GM12878 (cell line): Measurements from ENCODE around the gene SAMD4A. TPM values are rescaled to one million over a fixed set of nuclear protein-coding genes. Genes with fewer than 3 reads are reported as not detected.

Experiments
- ATAC-seq: fragments of 200-7000 bp; cut with Tn5 transposase; 3 replicates; pipeline ENCODE4 v1.9.1; 2020; ENCODE audit warnings: mild to moderate bottlenecking, moderate library complexity
- BruUV-seq: library from RNA; stranded (reverse); fragments of 400-500 nt; replicated peaks from 2 replicates; lab custom pipeline; 2021; lab: Mats Ljungman, UMichigan
- CTCF ChIA-PET: fragments of 300-600 bp; sonication (Branson Sonifier 250); formaldehyde crosslinking; extraction: SDS; loops from one replicate; lab custom pipeline; 2021; ENCODE audit warnings: inconsistent platforms; lab: Yijun Ruan, JAX
- POLR2A ChIA-PET: fragments of 350-600 bp; formaldehyde crosslinking; extraction: SDS; loops from one replicate; lab custom pipeline; 2021; ENCODE audit warnings: inconsistent platforms; lab: Charles Lee
- RAD21 ChIA-PET: fragments of 300-600 bp; sonication (Branson Sonifier 250); formaldehyde crosslinking; loops from one replicate; lab custom pipeline; 2023; ENCODE audit warnings: antibody characterized with exemption; ENCODE audit not compliant: unreplicated experiment; lab: Charles Lee
- SMC1A ChIA-PET: fragments of 300-600 bp; sonication (Branson Sonifier 250); formaldehyde crosslinking; loops from one replicate; lab custom pipeline; 2023; ENCODE audit not compliant: unreplicated experiment, uncharacterized antibody; lab: Charles Lee
- DNase-seq: peaks from one replicate; pipeline ENCODE4 v3.0.0-alpha.2; 2011; ENCODE audit warnings: low read depth, low spot score
- FAIRE-seq: peaks from 3 replicates; lab custom pipeline; 2011; peaks lifted over from hg19 to GRCh38; lab: Jason Lieb, UNC
- H2AFZ ChIP-seq: 2 replicates; pipeline ENCODE4 v1.6.0; 2011; ENCODE audit warnings: low read depth, low read length, control low read depth; ENCODE audit not compliant: control insufficient read depth
- H3K27ac ChIP-seq: 2 replicates; pipeline ENCODE4 v1.5.1; 2011; ENCODE audit warnings: control low read depth; ENCODE audit not compliant: control insufficient read depth, insufficient read depth
- H3K27me3 ChIP-seq, 2 experiments: replicated peaks in 1 of 2; 2 replicates each; pipeline versions ENCODE4 v1.6.0 to v1.6.1; 2011; ENCODE audit warnings: low read length in 1 of 2; ENCODE audit not compliant: control insufficient read depth in 2 of 2, insufficient read depth in 2 of 2
- H3K36me3 ChIP-seq, 2 experiments: 2 replicates each; pipeline ENCODE4 v1.5.1; 2011; ENCODE audit warnings: low read length in 1 of 2; ENCODE audit not compliant: control insufficient read depth in 2 of 2, insufficient read depth in 2 of 2
- H3K4me1 ChIP-seq: 2 replicates; pipeline ENCODE4 v1.6.1; 2011; ENCODE audit warnings: mild to moderate bottlenecking, low read length, moderate library complexity, mixed read lengths; ENCODE audit not compliant: control insufficient read depth, insufficient read depth
- H3K4me2 ChIP-seq: 2 replicates; pipeline ENCODE4 v1.6.0; 2011; ENCODE audit warnings: control low read depth; ENCODE audit not compliant: control insufficient read depth, insufficient read depth
- H3K4me3 ChIP-seq: fragments of 200-600 bp; sonication (generic); 2 replicates; pipeline ENCODE4 v1.5.1; 2016
- H3K79me2 ChIP-seq: 2 replicates; pipeline ENCODE4 v1.6.0; 2011; ENCODE audit warnings: low read length; ENCODE audit not compliant: control insufficient read depth, insufficient read depth
- H3K9ac ChIP-seq: 2 replicates; pipeline ENCODE4 v1.8.0; 2011; ENCODE audit warnings: low read length, control low read depth, mixed read lengths; ENCODE audit not compliant: control insufficient read depth, insufficient read depth
- H3K9me3 ChIP-seq: replicated peaks from 3 replicates; pipeline ENCODE4 v1.5.1; 2011; ENCODE audit warnings: mild to moderate bottlenecking, low read length; ENCODE audit not compliant: control insufficient read depth, insufficient read depth
- H4K20me1 ChIP-seq: 2 replicates; pipeline ENCODE4 v1.6.0; 2011; ENCODE audit not compliant: control insufficient read depth, insufficient read depth
- BHLHE40 ChIP-seq, 2 experiments: fragments of 450-650 bp in 1 of 2; IDR thresholded peaks; 2 replicates each; pipeline ENCODE4 v1.6.1; 2011 to 2017; ENCODE audit warnings: low read depth in 2 of 2, borderline replicate concordance in 1 of 2, improper control_type of control experiment in 1 of 2, low read length in 1 of 2, mild to moderate bottlenecking in 1 of 2
- CHD1 ChIP-seq: IDR thresholded peaks from 2 replicates; pipeline ENCODE4 v1.6.1; 2012; ENCODE audit warnings: low read depth, low read length, improper control_type of control experiment
- CREB1 ChIP-seq: IDR thresholded peaks from 2 replicates; pipeline ENCODE4 v1.6.1; 2012; ENCODE audit warnings: low read depth, mild to moderate bottlenecking, inconsistent platforms
- KLF5 ChIP-seq: fragments of 450-650 bp; IDR thresholded peaks from 2 replicates; pipeline ENCODE4 v1.6.1; 2014; ENCODE audit warnings: mild to moderate bottlenecking; ENCODE audit not compliant: partially characterized antibody
- MEF2A ChIP-seq: IDR thresholded peaks from 2 replicates; pipeline ENCODE4 v1.6.1; 2011; ENCODE audit warnings: low read depth, mild to moderate bottlenecking, low read length, moderate library complexity; ENCODE audit not compliant: insufficient read depth
- ZBED1 ChIP-seq: IDR thresholded peaks from 2 replicates; pipeline ENCODE4 v1.6.1; 2016; ENCODE audit warnings: borderline replicate concordance
- ZNF384 ChIP-seq: IDR thresholded peaks from 2 replicates; pipeline ENCODE4 v1.6.1; 2012; ENCODE audit warnings: low read depth, mild to moderate bottlenecking, low read length, improper control_type of control experiment, borderline replicate concordance
- ZNF622 ChIP-seq: fragments of 450-650 bp; IDR thresholded peaks from 2 replicates; pipeline ENCODE4 v1.6.1; 2017; ENCODE audit warnings: mild to moderate bottlenecking, inconsistent platforms
- WGBS: methylation state at CpG from one replicate; pipeline ENCODE4 v1.1.6; 2016; ENCODE audit warnings: low lambda C conversion rate; ENCODE audit not compliant: insufficient replicate concordance, insufficient coverage; ENCODE audit errors: missing lambda C conversion rate; 5-methylcytosine and 5-hydroxymethylcytosine counted together
- in situ Hi-C: fragments of 300-500 bp; cut with MboI; formaldehyde crosslinking; loops from 9 replicates; pipeline ENCODE4 v1.14.3; 2018; ENCODE audit warnings: mixed read lengths
- intact Hi-C: fragments of 100-400 bp; cut with micrococcal nuclease; formaldehyde crosslinking; loops from one replicate; pipeline ENCODE4 v1.14.2; 2022; ENCODE audit not compliant: unreplicated experiment
- polyA plus RNA-seq, 11 experiments: library from polyadenylated mRNA; depleted of rRNA in 4 of 11; unstranded in 6 of 11; stranded (reverse) in 5 of 11; fragments of >200 nt; fragmentation: Nextera tagmentation in 4 of 11; fragmentation: Illumina TruSeq in 1 of 11; extraction: Ambion mirVana in 4 of 11; extraction: Trizol in 1 of 11; gene quantifications; 1 replicate in 1 of 11; 2 replicates in 10 of 11; pipeline versions ENCODE4 v1.2.1 to v1.2.3, GENCODE V29; 2011 to 2016; ENCODE audit warnings: inconsistent platforms in 2 of 11, missing spikeins in 2 of 11, low read depth in 1 of 11
- total RNA-seq, 4 experiments: library from RNA; depleted of rRNA in 3 of 4; stranded (reverse); fragments of >200 nt in 3 of 4; fragmentation: Illumina TruSeq in 1 of 4; extraction: Trizol in 1 of 4; gene quantifications; 2 replicates each; pipeline versions ENCODE4 v1.2.1 to v1.2.3, GENCODE V29; 2013 to 2021
- TF ChIP-seq, protein P1 (sequence below): IDR thresholded peaks from 2 replicates; pipeline ENCODE4 v1.6.1; 2011; ENCODE audit warnings: mild to moderate bottlenecking, low read depth, low read length, moderate library complexity; ENCODE audit not compliant: insufficient replicate concordance

SAMD4A gene
- total and polyA plus RNA-seq, 10 of the 15 experiments (the other 5 are each of a cell fraction or from before 2014, with no cell fraction given), result 0.05 to 0.56 (median 0.31) TPM

DNA sequence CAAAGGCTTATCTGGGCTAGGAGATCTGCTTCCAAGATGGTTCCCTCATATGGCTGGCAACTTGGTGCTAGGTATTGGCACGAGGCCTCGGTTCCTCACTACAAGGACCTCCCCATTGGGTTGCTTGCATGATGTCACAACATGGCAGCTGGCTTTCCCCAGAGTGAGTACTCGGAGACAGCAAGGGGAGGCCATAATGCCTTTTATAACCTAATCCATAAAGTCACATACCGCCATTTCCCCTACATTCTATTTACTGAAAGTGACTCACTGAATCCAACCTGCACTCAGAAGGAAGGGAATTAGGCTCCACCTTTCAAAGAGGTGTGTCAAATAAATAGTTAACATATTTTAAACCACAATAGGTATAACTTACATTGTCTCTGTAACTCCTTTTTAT, 130.9 kb downstream of the SAMD4A start:
- no peaks in the 10 kb centered on the region for H3K4me1 ChIP-seq
- no peak overlapping the region for H3K4me3 ChIP-seq
- H2AFZ ChIP-seq, result no peak overlapping the region
- no peak overlapping the region for H3K4me2 ChIP-seq
- no peaks in the 10 kb centered on the region for H4K20me1 ChIP-seq
- ChIA-PET SMC1A (no interaction called here), RAD21 (no interaction called here), CTCF (no interaction called here), POLR2A (no interaction called here)
- TF ChIP-seq CHD1 (no peak), MEF2A (no peak), ZBED1 (no peak), CREB1 (no peak), BHLHE40 (IDR thresholded peaks at IDR 0.05; ENCODE audit: borderline replicate concordance in 1 of 2, low read depth in 2 of 2, low read length in 1 of 2) (no peak), ZNF622 (no peak), ZNF384 (no peak), KLF5 (no peak)
- TF ChIP-seq, protein P1, sequence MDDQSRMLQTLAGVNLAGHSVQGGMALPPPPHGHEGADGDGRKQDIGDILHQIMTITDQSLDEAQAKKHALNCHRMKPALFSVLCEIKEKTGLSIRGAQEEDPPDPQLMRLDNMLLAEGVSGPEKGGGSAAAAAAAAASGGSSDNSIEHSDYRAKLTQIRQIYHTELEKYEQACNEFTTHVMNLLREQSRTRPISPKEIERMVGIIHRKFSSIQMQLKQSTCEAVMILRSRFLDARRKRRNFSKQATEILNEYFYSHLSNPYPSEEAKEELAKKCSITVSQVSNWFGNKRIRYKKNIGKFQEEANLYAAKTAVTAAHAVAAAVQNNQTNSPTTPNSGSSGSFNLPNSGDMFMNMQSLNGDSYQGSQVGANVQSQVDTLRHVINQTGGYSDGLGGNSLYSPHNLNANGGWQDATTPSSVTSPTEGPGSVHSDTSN, result no peak
- H3K79me2 ChIP-seq, result no peaks in the 10 kb centered on the region
- ATAC-seq, result no peak
- in situ Hi-C loops (no loop called here), intact Hi-C loops (no loop called here)
- FAIRE-seq, result no peak
- DNase-seq, result no peak
- H3K27ac ChIP-seq, result no peak overlapping the region
- BruUV-seq, result no TSS peak
- WGBS, result 98% methylated on average over 4 of the region's 4 CpGs
- H3K9me3 ChIP-seq, result no peaks in the 10 kb centered on the region
- no peaks in the 10 kb centered on the region for H3K27me3 ChIP-seq
- H3K9ac ChIP-seq, result no peak overlapping the region
- H3K36me3 ChIP-seq, result no peaks in the 10 kb centered on the region
